Measurements from ENCODE around the gene SRY.
"Not testable (repeated sequence)": the region's sequence is repeated elsewhere in the genome, so short reads cannot be mapped to it uniquely, and the experiment has no call there.

The SRY gene

GRCh38 chrY:2787600-2787999 is at the start of gene SRY:
SRY (minus strand) TSS chrY:2787682; CDS start chrY:2787603, 79 bp downstream.
- DNase-seq: no peak

- no peak for DNase-seq
Measured at GRCh38 chrY:2837078-2837477, 49.6 kb upstream of the SRY start.

- DNase-seq: no peak
Measured at GRCh38 chrY:2835230-2835629, 47.7 kb upstream of the SRY start.

GRCh38 chrY:2828497-2828896 is 41.0 kb upstream of the SRY start:
- no peak for DNase-seq

- DNase-seq: no peak
Measured at GRCh38 chrY:2824471-2824870, 37.0 kb upstream of the SRY start.

- not testable (repeated sequence) for DNase-seq
Measured at GRCh38 chrY:2817146-2817896, 29.8 kb upstream of the SRY start.

GRCh38 chrY:2800246-2800645 is 12.8 kb upstream of the SRY start:
- DNase-seq: peak; percentile 0

GRCh38 chrY:2797991-2798390 is 10.5 kb upstream of the SRY start:
- DNase-seq: no peak

GRCh38 chrY:2796977-2797523 is 9.6 kb upstream of the SRY start:
- DNase-seq: no peak

GRCh38 chrY:2789756-2790155 is 2.3 kb upstream of the SRY start:
- DNase-seq: no peak

GRCh38 chrY:2786876-2787512 is 488 bp downstream of the SRY start:
- DNase-seq: peak; percentile 2
